Loucy (cell line): Measurements from ENCODE around the gene KAT6B.

Source experiments
- H2AFZ ChIP-seq: fragments of 200-600 bp; sonication (generic); 2 replicates; pipeline ENCODE4 v1.6.0; 2016; ENCODE audit warnings: antibody characterized with exemption, mild to moderate bottlenecking, low read length, moderate library complexity
- H3F3A ChIP-seq: fragments of 200-600 bp; 2 replicates; pipeline ENCODE4 v1.6.0; 2016; ENCODE audit warnings: antibody characterized with exemption, low read depth, mild to moderate bottlenecking
- H3K27me3 ChIP-seq: fragments of 200-600 bp; sonication (generic); 2 replicates; pipeline ENCODE4 v1.6.1; 2014; ENCODE audit warnings: low read length, mild to moderate bottlenecking; ENCODE audit not compliant: insufficient read depth, poor library complexity, severe bottlenecking
- H3K36me3 ChIP-seq: fragments of 200-600 bp; sonication (generic); 2 replicates; pipeline ENCODE4 v1.6.1; 2016; ENCODE audit warnings: low read length; ENCODE audit not compliant: insufficient read depth
- H3K4me1 ChIP-seq: fragments of 200-600 bp; sonication (generic); 2 replicates; pipeline ENCODE4 v1.5.1; 2014; ENCODE audit warnings: low read length, mild to moderate bottlenecking; ENCODE audit not compliant: insufficient read depth, poor library complexity, severe bottlenecking
- H3K4me2 ChIP-seq: fragments of 200-600 bp; sonication (generic); 2 replicates; pipeline ENCODE4 v1.6.0; 2014; ENCODE audit warnings: antibody characterized with exemption, low read length, low read depth, mild to moderate bottlenecking; ENCODE audit not compliant: poor library complexity, severe bottlenecking
- H3K4me3 ChIP-seq: fragments of 200-600 bp; sonication (generic); 2 replicates; pipeline ENCODE4 v1.5.1; 2014; ENCODE audit warnings: low read length, mild to moderate bottlenecking, mixed read lengths; ENCODE audit not compliant: poor library complexity, severe bottlenecking
- H3K79me2 ChIP-seq: fragments of 200-600 bp; sonication (generic); 2 replicates; pipeline ENCODE4 v1.6.1; 2014; ENCODE audit warnings: low read length; ENCODE audit not compliant: insufficient read depth
- H3K9ac ChIP-seq: fragments of 200-600 bp; sonication (generic); 2 replicates; pipeline ENCODE4 v1.6.0; 2014; ENCODE audit warnings: mild to moderate bottlenecking, low read depth, low read length, moderate library complexity; ENCODE audit not compliant: poor library complexity, severe bottlenecking
- H3K9me2 ChIP-seq: fragments of 200-600 bp; sonication (generic); replicated peaks from 2 replicates; pipeline ENCODE4 v1.6.1; 2016; ENCODE audit warnings: low read depth, low read length, mixed read lengths
- H3K9me3 ChIP-seq: fragments of 200-600 bp; sonication (generic); 2 replicates; pipeline ENCODE4 v1.6.1; 2014; ENCODE audit warnings: mild to moderate bottlenecking, antibody characterized with exemption, low read length, low read depth; ENCODE audit not compliant: insufficient read depth
- H4K20me1 ChIP-seq: fragments of 200-600 bp; sonication (generic); 2 replicates; pipeline ENCODE4 v1.6.0; 2014; ENCODE audit warnings: antibody characterized with exemption, low read length, mild to moderate bottlenecking; ENCODE audit not compliant: insufficient read depth, poor library complexity, severe bottlenecking
- CTCF ChIP-seq: fragments of 200-600 bp; sonication (generic); conservative IDR thresholded peaks from 2 replicates; pipeline ENCODE4 v1.5.1; 2014; ENCODE audit warnings: mild to moderate bottlenecking, antibody characterized with exemption, low read length
- EZH2phosphoT487 ChIP-seq: fragments of 200-600 bp; IDR thresholded peaks from 2 replicates; pipeline ENCODE4 v1.6.1; 2018; ENCODE audit warnings: antibody characterized with exemption, mild to moderate bottlenecking, moderate library complexity, borderline replicate concordance

KAT6B gene

GRCh38 chr10:75035975-75036708 is 209.7 kb downstream of the KAT6B start:
- peaks cover under 1% of the 10 kb centered on the region; the same call in 1 of the 2 replicates for H3K36me3 ChIP-seq
- no peak for TF ChIP-seq CTCF
- no peaks in the 10 kb centered on the region for H4K20me1 ChIP-seq
- H3K4me1 ChIP-seq, result no peaks in the 10 kb centered on the region
- H3K4me2 ChIP-seq, result no peak overlapping the region
- H3K9ac ChIP-seq, result no peak overlapping the region
- no peaks in the 10 kb centered on the region for H3K9me2 ChIP-seq
- H3K9me3 ChIP-seq, result no peaks in the 10 kb centered on the region
- H2AFZ ChIP-seq, result no peak overlapping the region
- no peak overlapping the region for H3K4me3 ChIP-seq
- H3F3A ChIP-seq, result no peaks in the 10 kb centered on the region
- no peaks in the 10 kb centered on the region for H3K79me2 ChIP-seq
- no peaks in the 10 kb centered on the region for H3K27me3 ChIP-seq

DNA sequence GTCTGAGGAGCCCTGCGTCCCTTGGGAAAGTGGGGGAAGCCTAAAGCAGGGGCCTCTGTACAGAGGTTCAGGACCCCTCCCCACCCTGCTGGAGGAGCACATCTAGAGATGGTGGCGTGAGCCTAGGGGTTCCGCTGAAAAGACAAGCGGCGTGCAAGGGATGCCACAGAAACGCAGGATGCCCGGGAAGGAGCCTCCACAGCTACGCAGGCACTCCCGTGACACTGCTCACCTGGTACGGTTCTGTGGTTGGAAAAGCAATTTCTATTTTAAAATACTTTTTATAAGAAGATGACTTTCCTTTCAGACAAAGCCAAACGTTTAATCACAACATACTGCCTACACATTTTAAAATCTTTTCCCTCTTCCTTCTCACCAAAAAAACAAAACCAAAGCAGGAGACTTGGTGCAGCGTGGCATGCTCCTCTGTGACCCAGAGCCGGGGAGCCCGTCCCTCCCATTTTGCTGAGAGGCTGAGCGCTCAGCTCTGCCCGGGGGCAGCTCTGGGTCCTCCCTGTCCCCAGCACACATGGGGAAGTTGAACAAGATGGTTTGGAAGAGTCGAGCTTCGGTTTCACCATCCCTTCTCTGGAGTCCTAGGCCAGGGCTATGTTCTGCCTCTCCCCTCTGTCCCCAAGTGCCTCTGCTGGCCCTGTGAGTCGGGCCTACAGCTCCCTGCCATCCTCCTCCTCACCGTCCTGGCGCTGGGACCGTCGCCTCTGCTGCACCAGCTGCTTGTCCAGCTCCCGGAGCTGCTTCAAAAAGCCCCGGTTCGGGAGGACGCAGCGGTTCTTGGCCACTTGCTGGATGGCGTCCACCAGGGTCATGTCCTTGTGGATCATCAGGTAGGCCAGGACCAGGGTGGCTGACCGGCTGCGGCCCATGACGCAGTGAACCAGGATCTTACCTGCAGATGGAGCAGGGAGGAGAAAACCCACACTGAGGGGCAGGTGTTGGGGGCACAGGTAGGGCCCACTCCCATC is 211.1 kb downstream of the KAT6B start:
- Histone ChIP-seq H3K4me1 (no peaks in the 10 kb centered on the region), H3K79me2 (no peaks in the 10 kb centered on the region), H3K27me3 (no peaks in the 10 kb centered on the region), H3K9ac (no peak overlapping the region), H3K9me3 (no peaks in the 10 kb centered on the region), H3K4me3 (no peak overlapping the region), H3K4me2 (no peak overlapping the region), H3K9me2 (no peaks in the 10 kb centered on the region), H4K20me1 (no peaks in the 10 kb centered on the region), H3F3A (no peaks in the 10 kb centered on the region), H2AFZ (no peak overlapping the region), H3K36me3 (no peaks in the 10 kb centered on the region)
- TF ChIP-seq CTCF (no peak), EZH2phosphoT487 (no peak)

DNA sequence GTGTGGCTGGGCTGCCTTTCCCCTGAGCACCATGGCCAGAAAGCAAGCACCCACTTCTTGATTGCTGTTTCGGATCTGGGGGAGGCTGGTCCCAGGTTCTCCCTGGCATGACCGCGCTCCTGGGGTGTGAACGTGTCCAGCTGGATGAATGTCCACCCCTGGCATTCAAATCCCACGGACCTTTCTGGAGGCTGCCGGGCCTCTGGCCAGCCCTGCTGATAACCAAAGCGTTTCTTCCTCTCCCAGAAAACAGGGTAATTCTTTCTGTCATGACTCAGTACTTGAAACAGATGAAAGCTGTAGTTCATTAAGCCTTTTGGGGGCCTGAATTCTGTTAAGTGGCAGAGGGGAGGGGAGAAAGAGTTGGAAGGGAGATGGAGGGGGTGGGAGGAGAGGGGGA is 211.9 kb downstream of the KAT6B start:
- TF ChIP-seq EZH2phosphoT487 (no peak), CTCF (no peak)
- Histone ChIP-seq H3F3A (no peaks in the 10 kb centered on the region), H3K79me2 (no peaks in the 10 kb centered on the region)

More for the DNA sequence above, 211.9 kb downstream of the KAT6B start:
- no peak overlapping the region for H3K4me2 ChIP-seq
- H2AFZ ChIP-seq, result no peak overlapping the region
- no peak overlapping the region for H3K9ac ChIP-seq
- no peaks in the 10 kb centered on the region for H3K9me3 ChIP-seq
- no peaks in the 10 kb centered on the region for H3K9me2 ChIP-seq
- H3K4me1 ChIP-seq, result no peaks in the 10 kb centered on the region
- no peak overlapping the region for H3K4me3 ChIP-seq
- no peaks in the 10 kb centered on the region for H4K20me1 ChIP-seq
- no peaks in the 10 kb centered on the region for H3K27me3 ChIP-seq
- no peaks in the 10 kb centered on the region for H3K36me3 ChIP-seq
